HK-2 (cell line): ENCODE measurements around the gene MSRB1.
"Not testable (repeated sequence)": the region's sequence is repeated elsewhere in the genome, so short reads cannot be mapped to it uniquely, and the experiment has no call there.

Source experiments
- DNase-seq: peaks from one replicate; pipeline ENCODE4 v3.0.0-alpha.2; 2018; ENCODE audit not compliant: unreplicated experiment

MSRB1 gene

GRCh38 chr16:1938910-1939309 is 4.1 kb downstream of the MSRB1 start:
- no peak for DNase-seq

GRCh38 chr16:1938316-1938715 is 4.7 kb downstream of the MSRB1 start:
- DNase-seq = no peak

- no peak for DNase-seq
Measured at GRCh38 chr16:1936945-1937479, 6.0 kb downstream of the MSRB1 start.

GRCh38 chr16:1933097-1933661 is 9.8 kb downstream of the MSRB1 start:
- DNase-seq = no peak

GRCh38 chr16:1932050-1933028 is 10.7 kb downstream of the MSRB1 start:
- peak; percentile 48 for DNase-seq

- no peak for DNase-seq
Measured at GRCh38 chr16:1930338-1930720, 12.7 kb downstream of the MSRB1 start.

GRCh38 chr16:1929578-1930337 is 13.2 kb downstream of the MSRB1 start:
- peak; percentile 87 for DNase-seq

- peak; percentile 37 for DNase-seq
Measured at GRCh38 chr16:1929105-1929504, 13.9 kb downstream of the MSRB1 start.

- DNase-seq = no peak
Measured at GRCh38 chr16:1926271-1926670, 16.7 kb downstream of the MSRB1 start.

- no peak for DNase-seq
Measured at GRCh38 chr16:1924095-1924494, 18.9 kb downstream of the MSRB1 start.

- DNase-seq = peak; percentile 33
Measured at GRCh38 chr16:1923299-1924034, 19.5 kb downstream of the MSRB1 start.

- no peak for DNase-seq
Measured at GRCh38 chr16:1922357-1922756, 20.6 kb downstream of the MSRB1 start.

GRCh38 chr16:1920727-1921171 is 22.2 kb downstream of the MSRB1 start:
- no peak for DNase-seq

- not testable (repeated sequence) for DNase-seq
Measured at GRCh38 chr16:1920122-1920521, 22.9 kb downstream of the MSRB1 start.

- DNase-seq = no peak
Measured at GRCh38 chr16:1919327-1919998, 23.5 kb downstream of the MSRB1 start.

- no peak for DNase-seq
Measured at GRCh38 chr16:1918351-1919326, 24.4 kb downstream of the MSRB1 start, which contains the start of gene HS3ST6. Gene HS3ST6 (minus strand): TSS chr16:1918415. CDS start chr16:1918323, 92 bp downstream.

GRCh38 chr16:1917665-1918350 is 25.2 kb downstream of the MSRB1 start:
- DNase-seq = no peak

GRCh38 chr16:1917056-1917664 is 25.8 kb downstream of the MSRB1 start:
- no peak for DNase-seq

GRCh38 chr16:1916640-1916990 is 26.4 kb downstream of the MSRB1 start:
- DNase-seq = no peak
